GM18868 (cell line): ENCODE measurements around the gene MPDU1.
"Not testable (repeated sequence)": the region's sequence is repeated elsewhere in the genome, so short reads cannot be mapped to it uniquely, and the experiment has no call there.

Source experiments
- ATAC-seq: cut with Tn5 transposase; IDR thresholded peaks from one replicate; pipeline ENCODE4 v1.9.1; 2021; ENCODE audit warnings: mild to moderate bottlenecking, moderate library complexity; ENCODE audit not compliant: unreplicated experiment

Gene MPDU1

DNA sequence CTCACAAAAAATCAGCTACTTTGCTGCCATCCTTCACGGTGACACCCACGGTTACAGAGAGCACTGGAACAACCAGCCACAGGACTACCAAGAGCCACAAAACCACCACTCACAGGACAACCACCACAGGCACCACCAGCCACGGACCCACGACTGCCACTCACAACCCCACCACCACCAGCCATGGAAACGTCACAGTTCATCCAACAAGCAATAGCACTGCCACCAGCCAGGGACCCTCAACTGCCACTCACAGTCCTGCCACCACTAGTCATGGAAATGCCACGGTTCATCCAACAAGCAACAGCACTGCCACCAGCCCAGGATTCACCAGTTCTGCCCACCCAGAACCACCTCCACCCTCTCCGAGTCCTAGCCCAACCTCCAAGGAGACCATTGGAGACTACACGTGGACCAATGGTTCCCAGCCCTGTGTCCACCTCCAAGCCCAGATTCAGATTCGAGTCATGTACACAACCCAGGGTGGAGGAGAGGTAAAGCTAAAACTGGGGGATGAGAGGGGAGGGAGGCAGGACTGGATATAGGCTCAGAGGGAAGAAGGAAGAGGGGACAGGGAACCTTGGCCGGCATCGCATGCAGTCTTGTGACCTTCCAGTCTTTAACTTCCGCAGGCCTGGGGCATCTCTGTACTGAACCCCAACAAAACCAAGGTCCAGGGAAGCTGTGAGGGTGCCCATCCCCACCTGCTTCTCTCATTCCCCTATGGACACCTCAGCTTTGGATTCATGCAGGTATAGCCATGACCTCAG lies 3.6 kb upstream of the MPDU1 start:
- ATAC-seq, result no peak

DNA sequence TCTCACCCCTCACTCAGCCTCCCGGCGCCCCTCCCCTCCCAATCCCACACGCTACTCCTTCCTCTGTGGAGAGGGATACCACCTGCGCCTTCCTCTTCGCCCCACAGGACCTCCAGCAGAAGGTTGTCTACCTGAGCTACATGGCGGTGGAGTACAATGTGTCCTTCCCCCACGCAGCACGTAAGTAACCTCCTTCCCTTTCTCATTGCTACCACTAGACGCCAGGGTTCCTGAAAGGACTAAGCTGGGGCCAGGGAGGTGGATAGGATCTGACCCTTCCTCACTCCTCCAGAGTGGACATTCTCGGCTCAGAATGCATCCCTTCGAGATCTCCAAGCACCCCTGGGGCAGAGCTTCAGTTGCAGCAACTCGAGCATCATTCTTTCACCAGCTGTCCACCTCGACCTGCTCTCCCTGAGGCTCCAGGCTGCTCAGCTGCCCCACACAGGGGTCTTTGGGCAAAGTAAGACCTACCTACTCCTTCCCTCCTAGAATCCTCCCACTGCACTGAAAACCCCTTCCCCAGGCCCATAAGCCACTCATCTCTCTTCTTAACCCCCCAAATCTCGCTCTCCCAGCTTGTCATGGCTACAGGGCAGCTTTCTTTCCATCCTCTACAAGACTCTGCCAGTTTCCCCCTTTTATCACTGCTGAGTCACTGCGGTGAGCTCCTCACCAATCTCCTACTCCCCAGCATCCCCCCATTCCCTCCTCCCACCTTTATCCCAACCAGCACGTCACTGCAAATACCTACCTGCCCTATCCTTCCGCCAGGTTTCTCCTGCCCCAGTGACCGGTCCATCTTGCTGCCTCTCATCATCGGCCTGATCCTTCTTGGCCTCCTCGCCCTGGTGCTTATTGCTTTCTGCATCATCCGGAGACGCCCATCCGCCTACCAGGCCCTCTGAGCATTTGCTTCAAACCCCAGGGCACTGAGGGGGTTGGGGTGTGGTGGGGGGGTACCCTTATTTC lies 2.8 kb upstream of the MPDU1 start:
- no peak for ATAC-seq

DNA sequence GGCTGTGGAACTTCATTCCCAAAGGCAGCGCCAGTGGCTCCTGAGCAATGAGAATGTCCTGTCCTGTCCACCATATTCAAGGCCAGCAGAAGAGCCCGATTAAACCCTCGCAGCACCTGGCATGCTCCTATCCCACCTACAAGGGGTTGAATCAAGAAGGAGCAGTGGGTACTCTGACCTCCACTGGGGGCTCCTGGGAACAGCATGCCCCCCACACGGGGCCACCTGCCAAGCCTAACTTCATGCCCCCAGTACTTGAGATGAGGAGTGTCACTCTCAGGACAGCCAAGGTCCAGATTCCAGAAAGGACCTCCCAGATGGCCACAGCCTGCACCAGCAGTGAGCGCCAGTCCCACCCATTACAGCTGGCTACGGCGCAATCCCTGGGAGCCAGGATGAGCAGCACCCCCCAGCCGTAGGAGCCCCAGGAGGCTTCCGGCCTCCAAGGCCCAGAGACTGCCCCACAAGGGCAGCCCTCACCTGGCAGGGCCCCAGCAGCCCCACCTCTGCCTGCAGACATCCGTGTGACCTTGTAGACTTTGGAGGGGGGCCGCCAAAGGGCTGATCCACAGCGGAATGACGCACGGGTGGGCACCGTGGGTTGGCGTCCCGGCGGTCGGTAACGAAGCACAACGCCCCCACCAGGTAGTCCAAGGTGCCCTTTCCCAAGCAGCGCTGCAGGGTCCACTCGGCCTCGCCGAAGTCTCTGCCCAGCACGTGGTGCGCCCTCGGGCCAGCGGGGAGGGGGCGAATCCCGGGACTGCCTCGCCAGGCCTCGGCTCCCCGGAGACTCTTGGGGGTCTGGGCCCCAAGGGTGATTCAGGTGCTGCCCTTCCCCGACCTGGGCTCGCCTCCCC lies 1.0 kb upstream of the MPDU1 start:
- ATAC-seq, result no peak

DNA sequence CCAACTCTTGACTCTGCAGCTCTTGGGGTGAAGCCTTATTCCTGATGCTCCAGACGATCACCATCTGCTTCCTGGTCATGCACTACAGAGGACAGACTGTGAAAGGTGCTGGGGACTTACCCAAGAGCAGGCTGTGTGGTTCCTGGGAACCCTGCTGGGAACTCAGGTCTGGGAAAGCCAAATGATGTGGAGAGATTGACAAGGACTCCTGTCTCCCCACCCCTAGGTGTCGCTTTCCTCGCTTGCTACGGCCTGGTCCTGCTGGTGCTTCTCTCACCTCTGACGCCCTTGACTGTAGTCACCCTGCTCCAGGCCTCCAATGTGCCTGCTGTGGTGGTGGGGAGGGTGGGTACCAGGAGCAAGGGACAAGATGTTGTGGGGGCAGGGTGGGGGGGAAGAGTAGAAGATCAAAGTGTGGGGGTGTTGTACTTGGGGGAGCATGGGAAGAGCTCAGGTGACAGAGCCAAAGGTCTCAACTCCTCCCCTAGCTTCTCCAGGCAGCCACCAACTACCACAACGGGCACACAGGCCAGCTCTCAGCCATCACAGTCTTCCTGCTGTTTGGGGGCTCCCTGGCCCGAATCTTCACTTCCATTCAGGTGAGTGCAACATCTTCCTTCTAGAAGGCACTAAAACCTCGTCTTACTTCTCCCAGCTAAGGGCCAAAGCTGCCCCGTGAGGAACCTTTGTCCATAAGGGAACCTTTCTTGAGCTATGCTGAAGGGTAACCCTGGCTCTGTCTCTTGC lies 3.2 kb downstream of the MPDU1 start:
- no peak for ATAC-seq

DNA sequence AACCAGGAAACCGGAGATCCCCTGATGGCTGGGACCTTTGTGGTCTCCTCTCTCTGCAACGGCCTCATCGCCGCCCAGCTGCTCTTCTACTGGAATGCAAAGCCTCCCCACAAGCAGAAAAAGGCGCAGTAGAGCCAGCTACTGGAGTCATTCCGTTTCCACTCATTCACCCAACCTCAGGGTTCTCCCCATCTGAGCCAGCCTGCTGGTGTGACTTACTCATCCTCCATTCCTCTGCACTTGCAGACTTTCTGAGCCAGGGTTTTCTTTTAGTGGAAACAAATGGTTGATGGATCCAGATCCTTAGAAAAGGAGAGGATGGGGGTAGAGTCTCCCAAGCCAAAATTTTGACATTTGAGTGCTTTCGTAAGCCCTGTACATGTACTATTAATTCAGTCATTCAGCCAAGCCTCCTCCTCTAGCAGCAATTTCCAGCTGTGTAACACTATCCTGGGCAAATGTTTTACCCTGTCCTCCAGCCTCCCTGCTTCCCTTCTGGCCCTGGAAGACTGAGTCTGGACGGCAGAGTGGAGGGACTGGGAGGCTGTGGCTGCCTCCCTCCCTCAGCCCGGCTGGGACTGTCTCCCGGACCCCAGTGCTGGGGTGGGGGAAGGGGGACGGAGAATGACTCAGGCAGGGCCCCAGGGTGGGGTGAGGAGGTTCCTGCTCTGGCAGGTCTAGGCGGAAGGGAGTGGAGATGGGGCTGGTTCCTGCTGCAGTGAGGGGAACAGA lies 3.9 kb downstream of the MPDU1 start:
- no peak for ATAC-seq

DNA sequence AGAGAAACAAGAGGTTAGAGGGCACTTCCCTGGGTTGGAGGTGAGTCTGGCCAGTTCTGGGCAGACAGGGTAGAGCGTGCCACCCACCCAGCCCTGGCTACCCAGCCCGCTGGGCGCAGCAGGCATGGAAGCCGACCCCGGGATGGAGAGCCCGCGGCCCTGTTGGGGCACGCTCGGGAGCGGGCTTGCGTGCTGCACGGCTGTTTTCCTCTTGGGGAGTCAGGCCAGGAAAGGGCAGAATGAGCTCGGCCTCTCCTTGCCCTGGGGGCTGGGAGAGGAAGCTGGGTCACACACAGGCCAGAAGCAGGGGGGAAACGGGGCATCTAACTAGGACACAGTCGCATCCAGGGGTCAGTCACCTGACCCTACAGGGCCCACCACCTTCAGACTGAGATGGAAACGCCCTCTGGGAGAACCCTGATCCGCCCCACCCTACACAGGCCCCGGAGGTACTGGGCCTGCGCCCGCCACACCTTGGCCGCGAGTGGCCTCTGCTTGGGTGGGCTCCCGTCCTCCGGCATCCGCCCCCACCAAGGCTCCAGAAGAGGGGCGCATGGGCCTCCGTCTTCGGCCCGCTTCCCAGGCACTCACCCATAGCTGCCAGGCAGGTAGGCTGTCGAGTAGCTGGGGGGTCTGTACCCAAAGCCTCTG lies 5.0 kb downstream of the MPDU1 start:
- no peak for ATAC-seq

DNA sequence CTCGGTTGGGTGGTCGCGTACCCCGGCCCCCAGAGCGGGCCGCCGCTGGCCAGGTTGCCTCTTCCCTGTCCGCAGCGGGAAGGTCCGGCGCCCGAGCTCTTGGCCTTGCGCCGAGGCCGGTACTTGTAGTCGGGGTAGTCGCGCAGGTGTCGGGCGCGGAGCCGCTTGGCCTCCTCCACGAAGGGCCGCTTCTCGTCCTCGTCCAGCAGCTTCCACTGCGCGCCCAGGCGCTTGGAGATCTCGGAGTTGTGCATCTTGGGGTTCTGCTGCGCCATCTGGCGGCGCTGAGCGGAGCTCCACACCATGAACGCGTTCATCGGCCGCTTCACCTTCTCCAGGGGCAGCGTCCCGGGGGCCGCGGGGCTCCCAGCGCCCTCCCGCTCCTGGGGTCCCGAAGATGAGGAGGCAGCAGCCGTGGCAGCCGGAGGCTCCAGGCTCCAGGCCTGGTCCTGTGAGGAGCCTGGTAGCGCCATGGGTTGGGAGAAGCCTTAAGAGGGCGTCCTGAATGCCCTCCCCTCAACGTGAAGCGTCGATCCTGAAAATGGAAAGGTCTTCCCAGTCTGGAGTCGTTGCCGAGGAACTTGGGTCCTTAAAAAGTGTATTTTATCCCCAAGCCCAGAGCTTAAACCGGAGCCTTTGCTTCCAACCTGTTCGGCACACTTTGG lies 5.7 kb downstream of the MPDU1 start:
- ATAC-seq, result no peak

DNA sequence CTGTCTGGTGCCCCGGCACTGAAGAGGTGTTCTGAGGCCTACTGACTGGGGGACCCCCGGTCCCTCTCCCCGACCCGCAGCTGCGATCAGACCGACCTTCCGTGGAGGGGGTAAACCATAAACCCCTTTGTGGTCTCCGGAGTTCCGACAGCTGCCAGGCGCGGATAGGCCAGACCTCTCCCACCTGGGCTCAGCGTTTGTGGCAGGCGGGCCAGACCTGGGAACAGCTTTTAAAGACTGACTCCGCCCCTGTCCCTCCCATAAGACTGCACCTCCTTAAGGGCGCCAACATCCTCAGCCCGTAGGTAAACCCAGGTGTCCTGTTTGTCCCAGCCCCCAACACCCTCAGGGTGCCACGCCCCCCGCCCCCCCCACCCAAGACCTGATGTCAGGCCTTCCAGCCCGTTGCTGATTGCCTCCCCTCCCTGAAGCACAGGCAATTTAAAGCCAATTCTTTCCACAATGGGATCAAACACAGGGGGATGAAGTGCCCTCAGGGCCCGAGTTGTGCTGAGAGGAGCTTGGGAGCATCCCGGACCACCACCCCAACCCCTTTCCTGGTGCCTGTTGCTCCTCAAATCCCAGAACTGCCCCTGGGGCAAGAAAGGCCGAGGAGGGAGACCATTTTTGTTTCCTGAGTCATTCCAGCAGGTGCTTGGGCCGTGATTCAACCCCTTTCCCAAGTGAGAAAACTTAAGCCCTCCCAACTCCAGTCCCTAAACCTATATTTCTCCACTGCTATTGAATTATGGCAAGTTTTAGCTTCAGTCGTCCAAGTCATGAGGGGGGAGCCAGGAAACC lies 6.4 kb downstream of the MPDU1 start, which contains the start of gene SOX15:
Gene SOX15, minus strand, starts transcription at position 204 of the 801 bp plus-strand sequence. CDS start 418 bp downstream, outside the sequence.
- ATAC-seq, result no peak

DNA sequence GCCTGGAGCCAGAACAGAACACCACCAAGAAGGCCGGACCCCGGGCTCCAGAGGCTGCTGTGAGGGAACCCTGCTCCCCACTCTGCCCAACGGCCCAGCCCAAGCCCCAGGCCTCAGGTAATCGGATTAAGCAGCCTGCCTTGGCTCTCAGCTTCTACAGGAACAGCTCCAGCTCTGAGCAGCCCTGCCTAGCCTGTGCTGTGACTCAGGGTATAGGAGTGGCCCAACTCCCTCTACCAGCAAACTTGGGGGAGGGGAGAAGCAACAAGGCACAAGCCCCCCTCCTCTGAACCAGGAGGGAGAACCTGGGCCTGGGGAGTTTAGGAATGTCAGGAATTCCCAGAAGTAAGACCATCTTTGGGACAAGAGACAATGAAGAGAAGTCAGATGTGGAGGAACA lies 7.1 kb downstream of the MPDU1 start:
- ATAC-seq, result no peak

DNA sequence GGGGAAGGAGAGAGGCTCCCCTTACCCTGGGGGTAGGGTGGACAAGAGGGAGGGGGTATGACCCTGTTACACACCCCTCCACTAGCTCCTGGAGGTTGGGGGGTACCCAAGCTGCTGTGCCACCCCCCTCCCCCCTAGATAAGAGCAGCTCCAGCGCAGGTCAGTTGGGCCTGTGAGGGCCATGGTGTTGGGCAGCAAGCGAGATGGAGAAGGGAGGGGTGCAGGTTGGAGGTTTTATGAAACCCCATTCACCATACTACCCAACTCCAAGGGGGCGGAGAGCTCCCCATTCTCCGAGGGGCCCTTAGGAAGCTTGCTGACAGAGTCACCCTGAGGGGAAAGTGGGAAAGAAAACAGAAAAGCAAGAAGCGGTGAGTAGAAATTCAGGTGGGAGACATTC lies 7.9 kb downstream of the MPDU1 start:
- ATAC-seq, result no peak

DNA sequence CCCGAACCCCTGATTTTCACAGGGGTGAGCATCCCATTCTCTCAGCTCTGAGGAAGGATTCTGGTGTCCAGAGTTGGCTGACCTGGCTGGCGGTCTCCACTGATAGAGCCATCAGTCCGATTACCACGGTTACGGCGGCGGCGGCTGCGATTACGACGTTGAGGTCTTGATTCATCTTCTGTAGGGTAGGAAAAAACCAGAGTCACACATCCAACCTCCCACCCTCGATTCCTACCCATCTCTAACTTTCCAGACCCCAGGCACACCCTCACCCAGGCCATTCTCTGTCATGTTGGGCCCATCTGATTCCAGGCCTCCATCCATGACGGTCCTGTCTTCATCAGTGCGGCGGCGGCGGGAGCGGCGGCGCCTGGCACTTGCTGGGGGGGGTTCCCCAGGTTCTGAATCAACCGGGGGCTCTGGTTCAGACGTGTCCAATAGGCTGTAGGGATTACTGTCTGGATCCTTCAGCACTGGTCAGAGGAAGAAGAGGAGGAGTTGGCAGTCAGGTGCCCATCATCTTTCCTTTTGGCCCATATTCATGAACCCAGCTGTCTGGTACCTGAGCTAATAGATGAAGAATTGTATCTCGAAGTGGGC lies 8.9 kb downstream of the MPDU1 start:
- no peak for ATAC-seq

DNA sequence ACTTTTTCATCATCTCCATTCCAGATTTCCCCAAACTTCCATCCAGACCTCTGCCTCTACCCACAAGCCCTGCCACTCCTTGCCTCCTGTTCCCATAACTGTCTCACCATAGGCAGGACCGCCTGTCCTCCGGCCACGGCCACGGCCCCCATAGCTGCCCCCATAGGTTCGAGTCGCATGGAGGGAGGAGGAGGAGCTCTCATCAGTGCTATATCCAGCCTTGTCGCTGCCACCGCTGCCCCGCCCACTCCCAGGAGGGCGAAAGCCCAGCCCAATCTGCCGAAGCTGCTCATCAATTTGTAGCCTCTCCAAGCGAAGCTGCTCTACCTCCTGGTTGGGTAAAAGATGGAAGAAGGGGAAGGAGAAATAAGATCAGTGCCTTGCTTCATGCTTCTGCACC lies 9.6 kb downstream of the MPDU1 start:
- ATAC-seq, result no peak

DNA sequence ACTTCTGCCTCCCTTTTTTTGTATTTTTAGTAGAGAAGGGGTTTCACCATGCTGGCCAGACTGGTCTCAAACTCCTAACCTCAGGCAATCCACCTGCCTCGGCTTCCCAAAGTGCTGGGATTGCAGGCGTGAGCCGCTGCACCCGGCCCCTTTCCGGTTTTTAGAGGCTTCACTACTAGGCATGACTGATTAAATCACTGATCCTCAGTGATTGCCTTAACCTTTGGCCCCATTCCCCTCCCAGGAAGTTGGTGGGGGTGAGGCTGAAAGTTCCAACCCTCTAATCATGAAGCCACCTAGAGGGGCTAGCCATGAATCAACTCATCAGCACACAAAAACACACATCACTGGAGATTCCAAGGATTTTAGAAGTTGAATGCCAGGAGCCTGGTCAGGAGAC lies 13.9 kb downstream of the MPDU1 start:
- ATAC-seq, result not testable (repeated sequence)

DNA sequence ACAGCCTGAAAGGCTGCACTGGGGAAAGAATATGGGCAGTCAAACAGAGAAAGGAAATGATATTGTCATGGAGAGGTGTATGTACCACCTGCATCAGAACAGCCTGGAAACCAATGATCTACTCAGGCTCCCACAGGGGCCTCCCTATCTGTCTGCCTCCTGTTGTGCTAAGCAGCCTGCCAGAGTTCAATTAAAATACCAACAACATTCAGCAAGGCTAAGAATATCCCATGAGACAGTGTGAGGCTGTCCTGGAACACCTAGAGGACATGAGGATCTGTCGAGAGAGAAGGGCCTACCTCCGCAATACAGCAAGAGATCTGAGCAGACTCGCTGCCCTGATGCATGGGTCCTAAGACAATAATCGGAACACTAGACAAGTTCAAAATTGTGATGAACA lies 22.6 kb downstream of the MPDU1 start:
- ATAC-seq, result no peak

DNA sequence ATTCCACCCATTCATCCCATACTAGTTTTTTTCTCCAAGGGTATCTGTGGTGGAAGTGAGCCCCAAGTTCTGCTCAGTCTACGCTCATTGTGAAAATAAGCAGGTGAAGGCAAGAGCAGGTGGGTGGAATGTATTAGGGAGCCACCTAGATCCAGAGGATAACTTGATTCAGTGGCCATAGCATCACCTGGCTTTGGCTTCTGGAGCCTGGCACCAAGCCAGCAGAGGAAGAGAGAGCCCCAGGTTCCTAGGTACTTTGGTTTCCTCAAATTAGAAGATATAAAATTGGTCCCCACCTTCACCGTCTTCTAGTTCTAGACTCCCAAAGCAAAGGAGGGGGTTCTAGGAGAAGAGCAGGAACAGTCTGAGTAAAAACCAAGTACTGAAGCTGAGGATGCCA lies 27.0 kb downstream of the MPDU1 start:
- ATAC-seq, result no peak

DNA sequence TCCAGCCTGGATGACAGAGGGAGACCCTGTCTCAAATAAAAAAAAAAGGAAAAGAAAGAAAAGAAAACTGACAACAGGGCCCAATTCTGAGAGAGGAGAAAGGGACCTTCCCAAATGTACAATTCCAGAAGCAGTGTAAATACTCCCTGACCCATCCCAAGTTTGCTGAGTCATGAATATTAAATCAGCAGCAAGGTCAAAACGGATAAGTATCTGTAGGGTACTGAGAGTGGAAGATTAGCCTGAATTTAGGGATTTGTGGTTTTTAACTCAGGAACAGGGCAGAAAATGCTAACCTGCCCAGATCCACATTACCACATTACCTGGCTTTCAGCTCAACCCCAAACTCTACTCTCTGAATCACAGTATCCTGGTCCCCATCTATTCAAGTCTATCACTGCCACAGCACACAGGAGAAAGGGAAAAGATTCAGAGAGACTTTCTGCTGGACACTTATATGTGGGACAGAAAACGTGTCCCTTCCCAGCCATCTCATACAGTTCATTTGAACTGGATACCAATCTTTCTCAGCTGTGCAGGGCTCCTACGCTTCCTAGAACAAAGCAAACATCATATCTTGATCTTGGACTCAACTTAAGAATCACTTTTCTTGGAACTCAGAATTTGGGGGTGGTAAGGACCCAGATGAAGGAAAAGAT lies 28.1 kb downstream of the MPDU1 start:
- ATAC-seq, result no peak

DNA sequence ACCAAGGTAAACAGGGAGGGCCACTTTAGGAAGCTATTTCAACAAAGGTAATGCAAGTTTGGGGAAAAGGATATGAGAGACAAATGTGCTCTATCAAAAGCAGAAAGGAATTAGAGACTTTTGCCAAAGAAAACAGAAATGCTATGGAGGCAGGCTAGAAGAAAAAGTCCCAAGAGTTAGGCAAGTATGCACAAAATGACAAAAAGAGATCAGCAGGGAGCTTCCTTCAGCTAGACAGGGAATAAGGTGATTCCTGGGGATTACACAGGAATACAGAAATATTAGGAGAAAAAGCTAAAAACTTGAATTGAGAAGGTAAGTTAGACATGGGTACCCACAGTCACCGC lies 28.6 kb downstream of the MPDU1 start:
- no peak for ATAC-seq
